H1 (cell line): ENCODE data around the gene OLA1. TPM values are rescaled to one million over a fixed set of nuclear protein-coding genes. Genes with fewer than 3 reads are reported as not detected.

ENCODE experiments used
- CTCF ChIA-PET: fragments of 300-600 bp; sonication (Branson Sonifier 250); formaldehyde crosslinking; loops from one replicate; lab custom pipeline; 2021; ENCODE audit not compliant: partially characterized antibody; lab: Charles Lee
- POLR2A ChIA-PET: fragments of 300-600 bp; sonication (Branson Sonifier 250); formaldehyde crosslinking; loops from one replicate; lab custom pipeline; 2021; ENCODE audit warnings: inconsistent platforms; ENCODE audit not compliant: partially characterized antibody; lab: Charles Lee
- DNase-seq, 2 experiments: peaks; one replicate each; pipeline versions ENCODE4 v3.0.0 to v3.0.0-alpha.2; 2010 to 2022; ENCODE audit warnings: low spot score in 2 of 2, low read depth in 1 of 2, mixed read lengths in 1 of 2
- FAIRE-seq: peaks from 2 replicates; lab custom pipeline; 2011; peaks lifted over from hg19 to GRCh38; lab: Jason Lieb, UNC
- H2AFZ ChIP-seq: 2 replicates; pipeline ENCODE4 v1.8.1; 2012; ENCODE audit warnings: low read length, inconsistent platforms
- H2AK5ac ChIP-seq: 2 replicates; pipeline ENCODE4 v1.6.1; 2013; ENCODE audit warnings: low read depth, low read length
- H2BK120ac ChIP-seq: replicated peaks from 2 replicates; pipeline ENCODE3; 2013; ENCODE audit warnings: low read depth, low read length, inconsistent platforms
- H2BK12ac ChIP-seq: 2 replicates; pipeline ENCODE4 v1.6.1; 2013; ENCODE audit warnings: low read depth, low read length
- H2BK15ac ChIP-seq: 2 replicates; pipeline ENCODE4 v1.6.1; 2013; ENCODE audit warnings: low read length
- H2BK20ac ChIP-seq: 2 replicates; pipeline ENCODE4 v1.6.1; 2013; ENCODE audit warnings: low read length
- H2BK5ac ChIP-seq: 2 replicates; pipeline ENCODE4 v1.6.1; 2013; ENCODE audit warnings: low read depth, low read length
- H3K14ac ChIP-seq: 2 replicates; pipeline ENCODE4 v1.6.1; 2013; ENCODE audit warnings: inconsistent platforms; ENCODE audit not compliant: insufficient read length
- H3K18ac ChIP-seq: 2 replicates; pipeline ENCODE4 v1.6.1; 2013; ENCODE audit warnings: low read length; ENCODE audit errors: extremely low read depth
- H3K23ac ChIP-seq: 2 replicates; pipeline ENCODE4 v1.6.1; 2013; ENCODE audit warnings: inconsistent platforms; ENCODE audit not compliant: insufficient read length
- H3K23me2 ChIP-seq: 2 replicates; pipeline ENCODE4 v1.6.1; 2013; ENCODE audit warnings: low read depth, low read length
- H3K27ac ChIP-seq: 2 replicates; pipeline ENCODE4 v1.6.1; 2011; ENCODE audit warnings: low read depth, low read length, inconsistent platforms
- H3K27me3 ChIP-seq, 4 experiments: replicated peaks in 1 of 4; 1 replicate in 1 of 4; 2 replicates in 3 of 4; pipeline versions ENCODE4 v1.6.1 to v1.8.1; 2011 to 2013; ENCODE audit warnings: low read length in 3 of 4, mild to moderate bottlenecking in 3 of 4, inconsistent platforms in 2 of 4, mixed read lengths in 2 of 4, moderate library complexity in 1 of 4; ENCODE audit not compliant: control insufficient read depth in 3 of 4, insufficient read depth in 3 of 4; ENCODE audit errors: extremely low read depth in 1 of 4
- H3K36me3 ChIP-seq, 4 experiments: 2 replicates each; pipeline versions ENCODE4 v1.6.1 to v1.8.1; 2011 to 2013; ENCODE audit warnings: mild to moderate bottlenecking in 4 of 4, low read length in 3 of 4, moderate library complexity in 2 of 4, control low read depth in 1 of 4, inconsistent platforms in 1 of 4; ENCODE audit not compliant: insufficient read depth in 4 of 4, control insufficient read depth in 2 of 4
- H3K4ac ChIP-seq: replicated peaks from 2 replicates; pipeline ENCODE3; 2013; ENCODE audit warnings: low read length, low read depth, mixed read lengths, inconsistent platforms; ENCODE audit not compliant: insufficient read length
- H3K4me1 ChIP-seq, 4 experiments: replicated peaks in 1 of 4; 1 replicate in 1 of 4; 2 replicates in 3 of 4; pipeline versions ENCODE4 v1.6.1 to v1.8.1; 2011 to 2013; ENCODE audit warnings: low read length in 3 of 4, inconsistent platforms in 2 of 4, mixed read lengths in 1 of 4; ENCODE audit not compliant: insufficient read depth in 4 of 4, control insufficient read depth in 3 of 4
- H3K4me2 ChIP-seq, 2 experiments: 2 replicates each; pipeline versions ENCODE4 v1.6.1 to v1.8.1; 2011 to 2013; ENCODE audit warnings: low read depth in 2 of 2, low read length in 2 of 2, control low read depth in 1 of 2, inconsistent platforms in 1 of 2, mild to moderate bottlenecking in 1 of 2; ENCODE audit not compliant: insufficient read depth in 1 of 2
- H3K4me3 ChIP-seq, 4 experiments: fragments of 200-600, 300-600 bp in 1 of 4; sonication (generic), shearing (Covaris generic), sonication (Bioruptor Twin) in 1 of 4; 2 replicates each; pipeline versions ENCODE4 v1.5.1 to v1.8.1; 2011 to 2016; ENCODE audit warnings: low read length in 4 of 4, low read depth in 3 of 4, control low read depth in 2 of 4, inconsistent platforms in 2 of 4, mild to moderate bottlenecking in 2 of 4, mixed read lengths in 1 of 4, moderate library complexity in 1 of 4; ENCODE audit not compliant: insufficient read depth in 2 of 4; ENCODE audit errors: extremely low read depth in 1 of 4
- H3K56ac ChIP-seq: replicated peaks from 2 replicates; pipeline ENCODE3; 2013; ENCODE audit warnings: low read depth, mild to moderate bottlenecking, mixed read lengths, low read length, inconsistent platforms; ENCODE audit not compliant: insufficient read length
- H3K79me1 ChIP-seq: 2 replicates; pipeline ENCODE4 v1.6.1; 2013; ENCODE audit warnings: low read depth, low read length, control low read depth
- H3K79me2 ChIP-seq, 2 experiments: 2 replicates each; pipeline versions ENCODE4 v1.6.1 to v1.8.1; 2012 to 2013; ENCODE audit warnings: low read length in 2 of 2, mild to moderate bottlenecking in 2 of 2, inconsistent platforms in 1 of 2; ENCODE audit not compliant: insufficient read depth in 2 of 2, control insufficient read depth in 1 of 2
- H3K9ac ChIP-seq, 4 experiments: replicated peaks in 1 of 4; 1 replicate in 1 of 4; 2 replicates in 3 of 4; pipeline versions ENCODE4 v1.6.1 to v1.8.1; 2011 to 2013; ENCODE audit warnings: low read depth in 3 of 4, low read length in 3 of 4, control low read depth in 2 of 4, mild to moderate bottlenecking in 2 of 4, moderate library complexity in 2 of 4, inconsistent platforms in 1 of 4; ENCODE audit errors: extremely low read depth in 1 of 4
- H3K9me3 ChIP-seq, 2 experiments: 2 replicates each; pipeline versions ENCODE4 v1.6.1 to v1.8.1; 2012 to 2013; ENCODE audit warnings: mild to moderate bottlenecking in 2 of 2, moderate library complexity in 2 of 2, control low read depth in 1 of 2, inconsistent platforms in 1 of 2, low read depth in 1 of 2, low read length in 1 of 2, mixed read lengths in 1 of 2; ENCODE audit not compliant: insufficient read depth in 2 of 2
- H4K20me1 ChIP-seq, 2 experiments: replicated peaks in 1 of 2; 2 replicates each; pipeline versions ENCODE3 to v1.8.1; 2011 to 2013; ENCODE audit warnings: inconsistent platforms in 2 of 2, low read length in 2 of 2, mild to moderate bottlenecking in 1 of 2; ENCODE audit not compliant: insufficient read depth in 2 of 2, control insufficient read depth in 1 of 2
- H4K5ac ChIP-seq: 2 replicates; pipeline ENCODE4 v1.6.1; 2013; ENCODE audit warnings: low read length, low read depth, mixed read lengths, inconsistent platforms; ENCODE audit not compliant: insufficient read length
- H4K8ac ChIP-seq: 2 replicates; pipeline ENCODE4 v1.8.0; 2013; ENCODE audit warnings: mild to moderate bottlenecking, moderate library complexity, low read length, inconsistent platforms; ENCODE audit not compliant: insufficient read depth; ENCODE audit errors: extremely low read depth
- H4K91ac ChIP-seq: replicated peaks from 2 replicates; pipeline ENCODE3; 2013; ENCODE audit warnings: low read length, mixed read lengths, inconsistent platforms; ENCODE audit not compliant: insufficient read length
- BACH1 ChIP-seq: IDR thresholded peaks from 2 replicates; pipeline ENCODE4 v1.6.1; 2012; ENCODE audit warnings: low read length, improper control_type of control experiment
- CBX5 ChIP-seq: fragments of 300-800, 300-1000 bp; sonication (generic); IDR thresholded peaks from 2 replicates; pipeline ENCODE4 v1.7.1; 2016; ENCODE audit warnings: antibody characterized with exemption, low read length, low read depth
- CHD1 ChIP-seq: IDR thresholded peaks from 2 replicates; pipeline ENCODE4 v1.6.1; 2012; ENCODE audit warnings: low read depth, low read length, improper control_type of control experiment
- CHD2 ChIP-seq: IDR thresholded peaks from 2 replicates; pipeline ENCODE4 v1.6.1; 2012; ENCODE audit warnings: low read length, improper control_type of control experiment
- CTBP2 ChIP-seq: IDR thresholded peaks from 2 replicates; pipeline ENCODE4 v1.7.0; 2011; ENCODE audit warnings: borderline replicate concordance, mild to moderate bottlenecking, moderate library complexity, mixed read lengths, low read length; ENCODE audit not compliant: insufficient read depth, insufficient read length
- FOSL1 ChIP-seq: IDR thresholded peaks from 2 replicates; pipeline ENCODE4 v1.6.1; 2011; ENCODE audit warnings: mild to moderate bottlenecking, low read depth, low read length, moderate library complexity; ENCODE audit not compliant: insufficient read depth
- JUND ChIP-seq: IDR thresholded peaks from 2 replicates; pipeline ENCODE4 v1.6.1; 2011; ENCODE audit warnings: mild to moderate bottlenecking, improper control_type of control experiment, low read length
- POLR2A ChIP-seq, 2 experiments: IDR thresholded peaks; 1 replicate in 1 of 2; 2 replicates in 1 of 2; pipeline ENCODE4 v1.6.1; 2011; ENCODE audit warnings: low read depth in 2 of 2, low read length in 2 of 2, mild to moderate bottlenecking in 2 of 2; ENCODE audit errors: control extremely low read depth in 1 of 2
- RNF2 ChIP-seq: fragments of 200-900, 300-1000 bp; sonication (generic); IDR thresholded peaks from 2 replicates; pipeline ENCODE4 v1.7.1; 2016; ENCODE audit warnings: borderline replicate concordance, low read depth, mild to moderate bottlenecking, antibody characterized with exemption, low read length; ENCODE audit not compliant: poor library complexity, severe bottlenecking; ENCODE audit errors: missing control alignments
- SIN3A ChIP-seq, 2 experiments: IDR thresholded peaks in 1 of 2; conservative IDR thresholded peaks in 1 of 2; 2 replicates each; pipeline ENCODE4 v1.6.1; 2011 to 2012; ENCODE audit warnings: low read length in 2 of 2, improper control_type of control experiment in 1 of 2, low read depth in 1 of 2, mild to moderate bottlenecking in 1 of 2
- SP1 ChIP-seq: IDR thresholded peaks from 2 replicates; pipeline ENCODE4 v1.6.1; 2011; ENCODE audit warnings: low read depth, low read length
- USF2 ChIP-seq: IDR thresholded peaks from 2 replicates; pipeline ENCODE4 v1.6.1; 2011; ENCODE audit warnings: low read length, improper control_type of control experiment
- YY1 ChIP-seq: IDR thresholded peaks from 2 replicates; pipeline ENCODE4 v1.6.1; 2011; ENCODE audit warnings: low read depth, mild to moderate bottlenecking, low read length
- ZNF274 ChIP-seq: IDR thresholded peaks from 2 replicates; pipeline ENCODE4 v1.7.0; 2012; ENCODE audit warnings: low read length, borderline replicate concordance; ENCODE audit errors: extremely low read depth
- WGBS, 2 experiments: shearing (Covaris generic) in 1 of 2; methylation state at CpG; one replicate each; pipeline versions ENCODE4 v1.1.6 to v1.1.7; 2013 to 2015; ENCODE audit warnings: low lambda C conversion rate in 2 of 2, mixed read lengths in 2 of 2, inconsistent platforms in 1 of 2, low coverage in 1 of 2, missing lambda C conversion rate in 1 of 2; ENCODE audit not compliant: insufficient replicate concordance in 2 of 2, insufficient coverage in 1 of 2, insufficient read length in 1 of 2; ENCODE audit errors: extremely low coverage in 1 of 2, missing lambda C conversion rate in 1 of 2; 5-methylcytosine and 5-hydroxymethylcytosine counted together
- polyA plus RNA-seq, 7 experiments: library from polyadenylated mRNA; depleted of rRNA in 3 of 7; stranded (reverse) in 5 of 7; unstranded in 2 of 7; fragments of >200 nt in 5 of 7; fragments of 200-250 nt in 2 of 7; gene quantifications; 1 replicate in 5 of 7; 2 replicates in 1 of 7; 4 replicates in 1 of 7; pipeline versions ENCODE4 v1.2.1 to v1.2.3, GENCODE V29; 2011 to 2013; ENCODE audit warnings: missing spikeins in 2 of 7, mixed read lengths in 2 of 7
- total RNA-seq: library from RNA; stranded (reverse); fragmentation: NEBNext Ultra II Directional; extraction: Animal tissue kit (Norgen Biotek cat#: 25700); gene quantifications from 2 replicates; pipeline ENCODE4 v1.2.1, GENCODE V29; 2021

Gene OLA1
- total and polyA plus RNA-seq, 2 of the 8 experiments (the other 6 are each of a cell fraction or from before 2014, with no cell fraction given), result 39.3 to 158 TPM

GRCh38 chr2:174282441-174282840 is 34.1 kb upstream of the OLA1 start:
- Histone ChIP-seq H4K5ac (no peak overlapping the region), H2BK20ac (no peak overlapping the region), H3K9ac (no peak overlapping the region), H3K4me1 (peaks cover 0 to 3% (median 0%) of the 10 kb centered on the region in 4 experiments; a peak in 1 of 7 replicates), H4K91ac (no peak overlapping the region), H3K27ac (no peak overlapping the region), H2BK120ac (no peak overlapping the region), H3K18ac (no peak overlapping the region), H4K20me1 (no peaks in the 10 kb centered on the region), H3K4me3 (no peak overlapping the region), H3K23ac (no peak overlapping the region), H3K79me2 (no peaks in the 10 kb centered on the region), H3K36me3 (no peaks in the 10 kb centered on the region), H3K56ac (no peak overlapping the region), H2BK12ac (no peak overlapping the region), H3K14ac (no peak overlapping the region), H3K23me2 (no peaks in the 10 kb centered on the region), H3K4ac (no peak overlapping the region), H3K27me3 (no peaks in the 10 kb centered on the region), H2AK5ac (no peak overlapping the region), H3K4me2 (no peak overlapping the region), H2BK15ac (no peak overlapping the region), H2BK5ac (no peak overlapping the region), H3K79me1 (no peaks in the 10 kb centered on the region), H3K9me3 (no peaks in the 10 kb centered on the region), H2AFZ (no peak overlapping the region), H4K8ac (no peak overlapping the region)
- DNase-seq (no peak), FAIRE-seq (no peak)
- WGBS, 2 experiments, result 86% methylated on average over 2 of the region's 2 CpGs; no CpG with 5 or more reads in 1 of the 2 experiments
- CTCF ChIA-PET, result interaction anchor here (1.4 kb wide), 1 partner anchor 124 kb away, joined by 3 read pairs; no protein-coding TSS in a partner anchor
- POLR2A ChIA-PET, result interaction anchor here (1.3 kb wide), 1 partner anchor 33 kb away, joined by 3 read pairs; no protein-coding TSS in a partner anchor
- TF ChIP-seq CHD1, result no peak
- TF ChIP-seq YY1, result no peak
- no peak for TF ChIP-seq SP1
- no peak for TF ChIP-seq BACH1
- no peak for TF ChIP-seq JUND
- no peak for TF ChIP-seq CHD2
- no peak for TF ChIP-seq SIN3A (conservative IDR thresholded peaks at IDR 0.05 in 1 of 2, IDR thresholded peaks at IDR 0.05 in 1 of 2; ENCODE audit: low read depth in 1 of 2, low read length in 2 of 2)
- no peak for TF ChIP-seq RNF2
- TF ChIP-seq CBX5, result no peak
- TF ChIP-seq CTBP2, result no peak
- TF ChIP-seq POLR2A (IDR thresholded peaks at IDR 0.05; ENCODE audit: control extremely low read depth in 1 of 2, low read depth in 2 of 2, low read length in 2 of 2), result no peak
- TF ChIP-seq FOSL1, result no peak
- no peak for TF ChIP-seq USF2
- TF ChIP-seq ZNF274, result no peak
